Loucy (cell line): Measurements from ENCODE around the gene ARHGAP6.
"Not testable (repeated sequence)": the region's sequence is repeated elsewhere in the genome, so short reads cannot be mapped to it uniquely, and the experiment has no call there.

Experiments used
- EZH2phosphoT487 ChIP-seq: fragments of 200-600 bp; IDR thresholded peaks from 2 replicates; pipeline ENCODE4 v1.6.1; 2018; ENCODE audit warnings: antibody characterized with exemption, mild to moderate bottlenecking, moderate library complexity, borderline replicate concordance
- TF ChIP-seq, protein P1 (sequence below): fragments of 200-600 bp; sonication (generic); conservative IDR thresholded peaks from 2 replicates; pipeline ENCODE4 v1.5.1; 2014; ENCODE audit warnings: mild to moderate bottlenecking, antibody characterized with exemption, low read length

DNA sequence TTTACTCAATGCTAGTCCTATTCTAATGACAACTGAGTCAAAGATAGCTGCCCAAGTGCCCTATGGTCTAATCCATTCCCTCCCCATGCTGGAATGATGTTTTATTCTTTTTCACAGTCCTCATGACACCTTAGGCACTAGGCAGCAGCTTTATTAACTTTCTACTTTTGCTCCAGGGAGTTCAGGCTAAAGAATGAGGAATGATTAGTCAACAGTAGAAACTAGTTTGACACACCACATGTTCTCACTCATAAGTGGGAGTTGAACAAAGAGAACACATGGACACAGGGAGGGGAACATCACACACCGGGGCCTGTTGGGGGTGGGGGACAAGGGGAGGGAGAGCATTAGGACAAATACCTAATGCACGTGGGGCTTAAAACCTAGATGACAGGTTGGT is 309.8 kb downstream of the ARHGAP6 start:
- TF ChIP-seq, protein P1, sequence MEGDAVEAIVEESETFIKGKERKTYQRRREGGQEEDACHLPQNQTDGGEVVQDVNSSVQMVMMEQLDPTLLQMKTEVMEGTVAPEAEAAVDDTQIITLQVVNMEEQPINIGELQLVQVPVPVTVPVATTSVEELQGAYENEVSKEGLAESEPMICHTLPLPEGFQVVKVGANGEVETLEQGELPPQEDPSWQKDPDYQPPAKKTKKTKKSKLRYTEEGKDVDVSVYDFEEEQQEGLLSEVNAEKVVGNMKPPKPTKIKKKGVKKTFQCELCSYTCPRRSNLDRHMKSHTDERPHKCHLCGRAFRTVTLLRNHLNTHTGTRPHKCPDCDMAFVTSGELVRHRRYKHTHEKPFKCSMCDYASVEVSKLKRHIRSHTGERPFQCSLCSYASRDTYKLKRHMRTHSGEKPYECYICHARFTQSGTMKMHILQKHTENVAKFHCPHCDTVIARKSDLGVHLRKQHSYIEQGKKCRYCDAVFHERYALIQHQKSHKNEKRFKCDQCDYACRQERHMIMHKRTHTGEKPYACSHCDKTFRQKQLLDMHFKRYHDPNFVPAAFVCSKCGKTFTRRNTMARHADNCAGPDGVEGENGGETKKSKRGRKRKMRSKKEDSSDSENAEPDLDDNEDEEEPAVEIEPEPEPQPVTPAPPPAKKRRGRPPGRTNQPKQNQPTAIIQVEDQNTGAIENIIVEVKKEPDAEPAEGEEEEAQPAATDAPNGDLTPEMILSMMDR, result not testable (repeated sequence)
- not testable (repeated sequence) for TF ChIP-seq EZH2phosphoT487
